Measurements from ENCODE around the gene UBR3. TPM values are rescaled to one million over a fixed set of nuclear protein-coding genes. Genes with fewer than 3 reads are reported as not detected.

UBR3 gene
- total and polyA plus RNA-seq, 4 donors: 6.1 to 63.9 (median 41.2) TPM

GRCh38 chr2:170020777-170021176, 193.5 kb downstream of the UBR3 start:
- Histone ChIP-seq H3K36me3 (ENCODE audit: control insufficient read depth in 1 of 2, insufficient read depth in 2 of 2, low read length in 1 of 2) (no peaks in the 10 kb centered on the region), H3K27me3 (ENCODE audit: control insufficient read depth in 1 of 2, insufficient read depth in 2 of 2, low read length in 1 of 2) (no peaks in the 10 kb centered on the region), H3K4me1 (ENCODE audit: control insufficient read depth in 1 of 2, insufficient read depth in 2 of 2, low read length in 2 of 2) (no peaks in the 10 kb centered on the region), H3K9me3 (ENCODE audit: control insufficient read depth, low read length) (no peaks in the 10 kb centered on the region), H3K27ac (ENCODE audit: low read depth in 1 of 2, low read length in 2 of 2) (no peak overlapping the region), H3K4me3 (ENCODE audit: low read length in 2 of 2) (no peak overlapping the region)
- DNase-seq: no peak
- intact Hi-C loops (cut with DNase I): no loop called here
- 29 to 40% methylated on average over 1 of the region's 1 CpG for WGBS, 2 donors
- ATAC-seq (ENCODE audit: low FRiP score): no peak

- Histone ChIP-seq H3K27ac (ENCODE audit: low read depth in 1 of 2, low read length in 2 of 2) (no peak overlapping the region), H3K27me3 (ENCODE audit: control insufficient read depth in 1 of 2, insufficient read depth in 2 of 2, low read length in 1 of 2) (no peaks in the 10 kb centered on the region), H3K4me1 (ENCODE audit: control insufficient read depth in 1 of 2, insufficient read depth in 2 of 2, low read length in 2 of 2) (no peaks in the 10 kb centered on the region), H3K4me3 (ENCODE audit: low read length in 2 of 2) (no peak overlapping the region), H3K9me3 (ENCODE audit: control insufficient read depth, low read length) (no peaks in the 10 kb centered on the region), H3K36me3 (ENCODE audit: control insufficient read depth in 1 of 2, insufficient read depth in 2 of 2, low read length in 1 of 2) (no peaks in the 10 kb centered on the region)
- intact Hi-C loops (cut with DNase I): no loop called here
- DNase-seq: no peak
- ATAC-seq (ENCODE audit: low FRiP score): no peak
Measured at GRCh38 chr2:170022692-170023091, 195.4 kb downstream of the UBR3 start.

GRCh38 chr2:170024721-170025120, 197.5 kb downstream of the UBR3 start:
- H3K27me3 ChIP-seq (ENCODE audit: control insufficient read depth in 1 of 2, insufficient read depth in 2 of 2, low read length in 1 of 2): no peaks in the 10 kb centered on the region
- no peak overlapping the region for H3K27ac ChIP-seq (ENCODE audit: low read depth in 1 of 2, low read length in 2 of 2)
- no peak overlapping the region for H3K4me3 ChIP-seq (ENCODE audit: low read length in 2 of 2)
- ATAC-seq (ENCODE audit: low FRiP score): no peak
- intact Hi-C loops (cut with DNase I): no loop called here
- no peaks in the 10 kb centered on the region for H3K4me1 ChIP-seq (ENCODE audit: control insufficient read depth in 1 of 2, insufficient read depth in 2 of 2, low read length in 2 of 2)
- no peak for DNase-seq
- no peaks in the 10 kb centered on the region for H3K9me3 ChIP-seq (ENCODE audit: control insufficient read depth, low read length)
- no peaks in the 10 kb centered on the region for H3K36me3 ChIP-seq (ENCODE audit: control insufficient read depth in 1 of 2, insufficient read depth in 2 of 2, low read length in 1 of 2)
- WGBS, 2 donors: 97% methylated on average over 1 of the region's 1 CpG

GRCh38 chr2:170025223-170025622, 198.0 kb downstream of the UBR3 start:
- Histone ChIP-seq H3K4me1 (ENCODE audit: control insufficient read depth in 1 of 2, insufficient read depth in 2 of 2, low read length in 2 of 2) (no peaks in the 10 kb centered on the region), H3K27ac (ENCODE audit: low read depth in 1 of 2, low read length in 2 of 2) (no peak overlapping the region), H3K36me3 (ENCODE audit: control insufficient read depth in 1 of 2, insufficient read depth in 2 of 2, low read length in 1 of 2) (no peaks in the 10 kb centered on the region), H3K9me3 (ENCODE audit: control insufficient read depth, low read length) (no peaks in the 10 kb centered on the region), H3K4me3 (ENCODE audit: low read length in 2 of 2) (no peak overlapping the region), H3K27me3 (ENCODE audit: control insufficient read depth in 1 of 2, insufficient read depth in 2 of 2, low read length in 1 of 2) (no peaks in the 10 kb centered on the region)
- ATAC-seq (ENCODE audit: low FRiP score): no peak
- intact Hi-C loops (cut with DNase I): no loop called here
- 89 to 95% methylated on average over 2 of the region's 2 CpGs for WGBS, 2 donors
- no peak for DNase-seq

- ATAC-seq (ENCODE audit: low FRiP score): no peak
- H3K9me3 ChIP-seq (ENCODE audit: control insufficient read depth, low read length): no peaks in the 10 kb centered on the region
- H3K36me3 ChIP-seq (ENCODE audit: control insufficient read depth in 1 of 2, insufficient read depth in 2 of 2, low read length in 1 of 2): no peaks in the 10 kb centered on the region
- 96 to 100% methylated on average over 1 of the region's 1 CpG for WGBS, 2 donors
- no peak for DNase-seq
- intact Hi-C loops (cut with DNase I): no loop called here
- no peak overlapping the region for H3K4me3 ChIP-seq (ENCODE audit: low read length in 2 of 2)
- H3K4me1 ChIP-seq (ENCODE audit: control insufficient read depth in 1 of 2, insufficient read depth in 2 of 2, low read length in 2 of 2): no peaks in the 10 kb centered on the region
- H3K27ac ChIP-seq (ENCODE audit: low read depth in 1 of 2, low read length in 2 of 2): no peak overlapping the region
- no peaks in the 10 kb centered on the region for H3K27me3 ChIP-seq (ENCODE audit: control insufficient read depth in 1 of 2, insufficient read depth in 2 of 2, low read length in 1 of 2)
Measured at GRCh38 chr2:170026361-170026760, 199.1 kb downstream of the UBR3 start.

- DNase-seq: no peak
- no peaks in the 10 kb centered on the region for H3K36me3 ChIP-seq (ENCODE audit: control insufficient read depth in 1 of 2, insufficient read depth in 2 of 2, low read length in 1 of 2)
- H3K27ac ChIP-seq (ENCODE audit: low read depth in 1 of 2, low read length in 2 of 2): no peak overlapping the region
- no peak overlapping the region for H3K4me3 ChIP-seq (ENCODE audit: low read length in 2 of 2)
- no peak for ATAC-seq (ENCODE audit: low FRiP score)
- intact Hi-C loops (cut with DNase I): no loop called here
- no peaks in the 10 kb centered on the region for H3K27me3 ChIP-seq (ENCODE audit: control insufficient read depth in 1 of 2, insufficient read depth in 2 of 2, low read length in 1 of 2)
- no peaks in the 10 kb centered on the region for H3K9me3 ChIP-seq (ENCODE audit: control insufficient read depth, low read length)
- no peaks in the 10 kb centered on the region for H3K4me1 ChIP-seq (ENCODE audit: control insufficient read depth in 1 of 2, insufficient read depth in 2 of 2, low read length in 2 of 2)
Measured at GRCh38 chr2:170029551-170029950, 202.3 kb downstream of the UBR3 start.

GRCh38 chr2:170030040-170030439, 202.8 kb downstream of the UBR3 start:
- Histone ChIP-seq H3K27me3 (ENCODE audit: control insufficient read depth in 1 of 2, insufficient read depth in 2 of 2, low read length in 1 of 2) (no peaks in the 10 kb centered on the region), H3K36me3 (ENCODE audit: control insufficient read depth in 1 of 2, insufficient read depth in 2 of 2, low read length in 1 of 2) (no peaks in the 10 kb centered on the region), H3K9me3 (ENCODE audit: control insufficient read depth, low read length) (no peaks in the 10 kb centered on the region), H3K27ac (ENCODE audit: low read depth in 1 of 2, low read length in 2 of 2) (no peak overlapping the region), H3K4me1 (ENCODE audit: control insufficient read depth in 1 of 2, insufficient read depth in 2 of 2, low read length in 2 of 2) (no peaks in the 10 kb centered on the region), H3K4me3 (ENCODE audit: low read length in 2 of 2) (no peak overlapping the region)
- intact Hi-C loops (cut with DNase I): no loop called here
- WGBS, 2 donors: 62 to 64% methylated on average over 2 of the region's 2 CpGs
- ATAC-seq (ENCODE audit: low FRiP score) (no peak), DNase-seq (no peak)

GRCh38 chr2:170031288-170031687, 204.0 kb downstream of the UBR3 start:
- H3K27ac ChIP-seq (ENCODE audit: low read depth in 1 of 2, low read length in 2 of 2): no peak overlapping the region
- WGBS, 2 donors: 97 to 100% methylated on average over 1 of the region's 1 CpG
- DNase-seq (no peak), ATAC-seq (ENCODE audit: low FRiP score) (no peak)
- H3K27me3 ChIP-seq (ENCODE audit: control insufficient read depth in 1 of 2, insufficient read depth in 2 of 2, low read length in 1 of 2): no peaks in the 10 kb centered on the region
- H3K9me3 ChIP-seq (ENCODE audit: control insufficient read depth, low read length): no peaks in the 10 kb centered on the region
- H3K36me3 ChIP-seq (ENCODE audit: control insufficient read depth in 1 of 2, insufficient read depth in 2 of 2, low read length in 1 of 2): no peaks in the 10 kb centered on the region
- H3K4me3 ChIP-seq (ENCODE audit: low read length in 2 of 2): no peak overlapping the region
- H3K4me1 ChIP-seq (ENCODE audit: control insufficient read depth in 1 of 2, insufficient read depth in 2 of 2, low read length in 2 of 2): no peaks in the 10 kb centered on the region
- intact Hi-C loops (cut with DNase I): no loop called here

- Histone ChIP-seq H3K27ac (ENCODE audit: low read depth in 1 of 2, low read length in 2 of 2) (no peak overlapping the region), H3K4me1 (ENCODE audit: control insufficient read depth in 1 of 2, insufficient read depth in 2 of 2, low read length in 2 of 2) (no peaks in the 10 kb centered on the region), H3K9me3 (ENCODE audit: control insufficient read depth, low read length) (no peaks in the 10 kb centered on the region), H3K36me3 (ENCODE audit: control insufficient read depth in 1 of 2, insufficient read depth in 2 of 2, low read length in 1 of 2) (no peaks in the 10 kb centered on the region), H3K27me3 (ENCODE audit: control insufficient read depth in 1 of 2, insufficient read depth in 2 of 2, low read length in 1 of 2) (no peaks in the 10 kb centered on the region), H3K4me3 (ENCODE audit: low read length in 2 of 2) (no peak overlapping the region)
- ATAC-seq (ENCODE audit: low FRiP score) (no peak), DNase-seq (no peak)
- WGBS, 2 donors: 73 to 74% methylated on average over 4 of the region's 4 CpGs
- intact Hi-C loops (cut with DNase I): no loop called here
Measured at GRCh38 chr2:170034596-170034995, 207.3 kb downstream of the UBR3 start.
